ENCODE results near the gene PREX1.
A peak's percentile ranks its signal among the peaks of the same experiment; 100 is the strongest.

The PREX1 gene

GRCh38 chr20:48614593-48615274, 213.1 kb downstream of the PREX1 start:
- DNase-seq: peak; percentile 19

- peak; percentile 1 for DNase-seq
Measured at GRCh38 chr20:48613926-48614325, 213.9 kb downstream of the PREX1 start.

GRCh38 chr20:48612335-48612734, 215.5 kb downstream of the PREX1 start:
- DNase-seq: no peak

- no peak for DNase-seq
Measured at GRCh38 chr20:48610996-48611395, 216.8 kb downstream of the PREX1 start.

- DNase-seq: peak; percentile 1
Measured at GRCh38 chr20:48609491-48609978, 218.3 kb downstream of the PREX1 start.

- DNase-seq: peak; percentile 1
Measured at GRCh38 chr20:48608756-48609155, 219.0 kb downstream of the PREX1 start.

- DNase-seq: peak; percentile 1
Measured at GRCh38 chr20:48607544-48607865, 220.3 kb downstream of the PREX1 start.

GRCh38 chr20:48606841-48607543, 220.8 kb downstream of the PREX1 start:
- DNase-seq: peak; percentile 21

GRCh38 chr20:48606172-48606840, 221.5 kb downstream of the PREX1 start:
- peak; percentile 5 for DNase-seq

- DNase-seq: peak; percentile 7
Measured at GRCh38 chr20:48605364-48606171, 222.2 kb downstream of the PREX1 start.

- DNase-seq: peak; percentile 1
Measured at GRCh38 chr20:48604936-48605335, 222.9 kb downstream of the PREX1 start.

GRCh38 chr20:48604426-48604825, 223.4 kb downstream of the PREX1 start:
- DNase-seq: peak; percentile 5

- DNase-seq: peak; percentile 2
Measured at GRCh38 chr20:48603819-48604405, 223.9 kb downstream of the PREX1 start.

GRCh38 chr20:48603116-48603818, 224.5 kb downstream of the PREX1 start:
- DNase-seq: peak; percentile 66

- DNase-seq: peak; percentile 0
Measured at GRCh38 chr20:48601798-48602197, 226.0 kb downstream of the PREX1 start.

- peak; percentile 3 for DNase-seq
Measured at GRCh38 chr20:48600470-48600945, 227.3 kb downstream of the PREX1 start.

GRCh38 chr20:48599748-48600469, 227.9 kb downstream of the PREX1 start:
- no peak for DNase-seq

- DNase-seq: no peak
Measured at GRCh38 chr20:48599106-48599747, 228.6 kb downstream of the PREX1 start.

GRCh38 chr20:48598303-48598941, 229.4 kb downstream of the PREX1 start:
- peak; percentile 9 for DNase-seq
